ENCODE results near the gene SLC46A1.
A peak's percentile ranks its signal among the peaks of the same experiment; 100 is the strongest.

DNA sequence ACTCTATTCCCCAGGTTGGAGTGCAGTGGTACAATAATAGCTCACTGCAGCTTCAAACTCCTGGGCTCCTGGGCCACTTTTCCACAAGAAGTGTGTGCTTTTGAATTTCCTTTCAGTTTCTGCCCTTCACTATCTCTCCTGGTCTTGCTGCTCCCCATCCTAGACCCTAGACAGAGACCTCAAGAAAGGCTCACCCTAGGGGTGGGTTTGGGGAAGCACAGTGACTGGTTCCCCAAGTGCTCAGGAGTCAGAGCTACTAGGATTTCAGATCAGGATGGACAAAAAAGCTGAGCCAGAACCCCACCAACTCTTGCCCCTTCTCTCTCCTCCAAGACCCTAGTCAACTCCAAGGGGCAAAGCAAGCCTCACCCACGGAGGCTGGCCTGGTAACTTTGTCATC lies 39.4 kb downstream of the SLC46A1 start:
- TF ChIP-seq, protein P1, sequence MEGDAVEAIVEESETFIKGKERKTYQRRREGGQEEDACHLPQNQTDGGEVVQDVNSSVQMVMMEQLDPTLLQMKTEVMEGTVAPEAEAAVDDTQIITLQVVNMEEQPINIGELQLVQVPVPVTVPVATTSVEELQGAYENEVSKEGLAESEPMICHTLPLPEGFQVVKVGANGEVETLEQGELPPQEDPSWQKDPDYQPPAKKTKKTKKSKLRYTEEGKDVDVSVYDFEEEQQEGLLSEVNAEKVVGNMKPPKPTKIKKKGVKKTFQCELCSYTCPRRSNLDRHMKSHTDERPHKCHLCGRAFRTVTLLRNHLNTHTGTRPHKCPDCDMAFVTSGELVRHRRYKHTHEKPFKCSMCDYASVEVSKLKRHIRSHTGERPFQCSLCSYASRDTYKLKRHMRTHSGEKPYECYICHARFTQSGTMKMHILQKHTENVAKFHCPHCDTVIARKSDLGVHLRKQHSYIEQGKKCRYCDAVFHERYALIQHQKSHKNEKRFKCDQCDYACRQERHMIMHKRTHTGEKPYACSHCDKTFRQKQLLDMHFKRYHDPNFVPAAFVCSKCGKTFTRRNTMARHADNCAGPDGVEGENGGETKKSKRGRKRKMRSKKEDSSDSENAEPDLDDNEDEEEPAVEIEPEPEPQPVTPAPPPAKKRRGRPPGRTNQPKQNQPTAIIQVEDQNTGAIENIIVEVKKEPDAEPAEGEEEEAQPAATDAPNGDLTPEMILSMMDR (optimal IDR thresholded peaks at IDR 0.05 in 1 of 3, IDR thresholded peaks at IDR 0.05 in 1 of 3, conservative IDR thresholded peaks at IDR 0.05 in 1 of 3; ENCODE audit: extremely low read depth in 1 of 3, insufficient read depth in 2 of 3, low read length in 3 of 3), result peak in 2 of 3 experiments; percentile 15 to 20
- TF ChIP-seq EZH2 (IDR thresholded peaks at IDR 0.05; ENCODE audit: low read length), result no peak
